Frontal cortex (tissue), 4 donors: ENCODE data around the gene ATL2. TPM values are rescaled to one million over a fixed set of nuclear protein-coding genes. Genes with fewer than 3 reads are reported as not detected.
"Not testable (repeated sequence)": the region's sequence is repeated elsewhere in the genome, so short reads cannot be mapped to it uniquely, and the experiment has no call there.

Experiments used
- DNase-seq, 2 donors: peaks; one replicate each; pipeline ENCODE4 v3.0.0; 2012; ENCODE audit warnings: low spot score in 2 of 2
- FAIRE-seq: peaks from 2 replicates; lab custom pipeline; 2012; peaks lifted over from hg19 to GRCh38; lab: Jason Lieb, UNC
- total RNA-seq: library from RNA; depleted of rRNA; stranded (reverse); fragments of >200 nt; gene quantifications from one replicate; pipeline ENCODE4 v1.2.3, GENCODE V29; 2014
- donor health status: control.
- donor health status: control.
- donor health status: control.

ATL2 gene
- total RNA-seq: 102 TPM

- no peak for FAIRE-seq
Measured at GRCh38 chr2:38377050-38377828, at the start of gene ATL2. Gene ATL2, minus strand, starts transcription at chr2:38377273. Its CDS starts 13 bp downstream, at chr2:38377260.

GRCh38 chr2:38423763-38424162, 46.7 kb upstream of the ATL2 start:
- no peak for FAIRE-seq
- no peak for DNase-seq

More at GRCh38 chr2:38377050-38377828, at the start of gene ATL2:
- DNase-seq: peak; percentile 86 to 92

- DNase-seq (no peak), FAIRE-seq (no peak)
Measured at GRCh38 chr2:38421274-38422056, 44.4 kb upstream of the ATL2 start.

GRCh38 chr2:38419499-38419898, 42.4 kb upstream of the ATL2 start:
- DNase-seq (no peak), FAIRE-seq (no peak)

GRCh38 chr2:38418735-38419134, 41.7 kb upstream of the ATL2 start:
- no peak for FAIRE-seq
- DNase-seq: no peak

GRCh38 chr2:38417745-38418689, 40.9 kb upstream of the ATL2 start:
- FAIRE-seq: no peak

GRCh38 chr2:38416296-38417036, 39.4 kb upstream of the ATL2 start:
- no peak for DNase-seq
- FAIRE-seq: no peak

More at GRCh38 chr2:38417745-38418689, 40.9 kb upstream of the ATL2 start:
- no peak for DNase-seq

GRCh38 chr2:38415728-38416291, 38.7 kb upstream of the ATL2 start:
- no peak for FAIRE-seq
- DNase-seq: no peak

- DNase-seq (no peak), FAIRE-seq (no peak)
Measured at GRCh38 chr2:38415023-38415422, 38.0 kb upstream of the ATL2 start.

GRCh38 chr2:38412235-38412871, 35.3 kb upstream of the ATL2 start:
- not testable (repeated sequence) for FAIRE-seq, DNase-seq

GRCh38 chr2:38409156-38410102, 32.4 kb upstream of the ATL2 start:
- DNase-seq: no peak
- no peak for FAIRE-seq

GRCh38 chr2:38407111-38407682, 30.1 kb upstream of the ATL2 start:
- no peak for DNase-seq

GRCh38 chr2:38406597-38407110, 29.6 kb upstream of the ATL2 start:
- no peak for FAIRE-seq
- DNase-seq: peak; percentile 27 to 33

More at GRCh38 chr2:38407111-38407682, 30.1 kb upstream of the ATL2 start:
- FAIRE-seq: no peak

- FAIRE-seq (no peak), DNase-seq (no peak)
Measured at GRCh38 chr2:38405917-38406596, 29.0 kb upstream of the ATL2 start.

GRCh38 chr2:38400513-38400912, 23.4 kb upstream of the ATL2 start:
- DNase-seq: no peak
- FAIRE-seq: no peak

GRCh38 chr2:38398739-38399138, 21.7 kb upstream of the ATL2 start:
- FAIRE-seq (no peak), DNase-seq (no peak)
